ENCODE measurements around the gene USP5.

DNA sequence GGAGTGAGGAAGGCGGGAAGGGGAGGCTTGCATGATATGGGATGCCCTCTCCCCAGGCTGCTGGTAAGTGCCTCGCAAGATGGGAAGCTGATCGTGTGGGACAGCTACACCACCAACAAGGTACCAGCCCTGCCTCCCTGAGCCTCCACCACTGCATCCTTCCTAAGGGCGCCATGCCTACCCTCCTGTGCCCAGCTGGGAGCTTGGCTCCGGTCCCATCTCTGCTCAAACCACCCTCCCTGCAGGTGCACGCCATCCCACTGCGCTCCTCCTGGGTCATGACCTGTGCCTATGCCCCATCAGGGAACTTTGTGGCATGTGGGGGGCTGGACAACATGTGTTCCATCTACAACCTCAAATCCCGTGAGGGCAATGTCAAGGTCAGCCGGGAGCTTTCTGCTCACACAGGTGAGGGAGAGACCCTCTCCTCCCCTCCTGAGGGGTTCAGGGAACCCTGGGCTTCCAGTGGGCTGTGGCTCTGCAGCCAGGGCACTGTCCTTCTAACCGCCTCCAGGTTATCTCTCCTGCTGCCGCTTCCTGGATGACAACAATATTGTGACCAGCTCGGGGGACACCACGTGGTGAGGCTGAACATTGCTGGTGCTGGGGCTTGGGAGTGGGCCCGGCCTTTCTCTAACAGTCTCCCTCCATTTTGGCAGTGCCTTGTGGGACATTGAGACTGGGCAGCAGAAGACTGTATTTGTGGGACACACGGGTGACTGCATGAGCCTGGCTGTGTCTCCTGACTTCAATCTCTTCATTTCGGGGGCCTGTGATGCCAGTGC is 8.6 kb upstream of the USP5 start:
- no peak for TF ChIP-seq CTCF (IDR thresholded peaks at IDR 0.05)
- no peak for TF ChIP-seq USF2 (CRISPR knock-in tag; IDR thresholded peaks at IDR 0.05)
- TF ChIP-seq, protein P1, sequence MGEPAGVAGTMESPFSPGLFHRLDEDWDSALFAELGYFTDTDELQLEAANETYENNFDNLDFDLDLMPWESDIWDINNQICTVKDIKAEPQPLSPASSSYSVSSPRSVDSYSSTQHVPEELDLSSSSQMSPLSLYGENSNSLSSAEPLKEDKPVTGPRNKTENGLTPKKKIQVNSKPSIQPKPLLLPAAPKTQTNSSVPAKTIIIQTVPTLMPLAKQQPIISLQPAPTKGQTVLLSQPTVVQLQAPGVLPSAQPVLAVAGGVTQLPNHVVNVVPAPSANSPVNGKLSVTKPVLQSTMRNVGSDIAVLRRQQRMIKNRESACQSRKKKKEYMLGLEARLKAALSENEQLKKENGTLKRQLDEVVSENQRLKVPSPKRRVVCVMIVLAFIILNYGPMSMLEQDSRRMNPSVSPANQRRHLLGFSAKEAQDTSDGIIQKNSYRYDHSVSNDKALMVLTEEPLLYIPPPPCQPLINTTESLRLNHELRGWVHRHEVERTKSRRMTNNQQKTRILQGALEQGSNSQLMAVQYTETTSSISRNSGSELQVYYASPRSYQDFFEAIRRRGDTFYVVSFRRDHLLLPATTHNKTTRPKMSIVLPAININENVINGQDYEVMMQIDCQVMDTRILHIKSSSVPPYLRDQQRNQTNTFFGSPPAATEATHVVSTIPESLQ (CRISPR knock-in tag; IDR thresholded peaks at IDR 0.05) = no peak
- no peak for TF ChIP-seq NR1H2 (CRISPR knock-in tag; IDR thresholded peaks at IDR 0.05)
- TF ChIP-seq TP53 (CRISPR knock-in tag; IDR thresholded peaks at IDR 0.05) = no peak
- TF ChIP-seq GABPB1 (CRISPR knock-in tag; IDR thresholded peaks at IDR 0.05) = no peak
- TF ChIP-seq MAX (CRISPR knock-in tag; IDR thresholded peaks at IDR 0.05) = no peak

Measured in WTC11 (cell line).